ENCODE results near the gene PADI4. TPM values are rescaled to one million over a fixed set of nuclear protein-coding genes. Genes with fewer than 3 reads are reported as not detected.
"Not testable (repeated sequence)": the region's sequence is repeated elsewhere in the genome, so short reads cannot be mapped to it uniquely, and the experiment has no call there.

The PADI4 gene
- total RNA-seq, 1 donor from 2014 or later, result 0.78 TPM

- DNase-seq (ENCODE audit: low spot score), result no peak
Measured at GRCh38 chr1:17313530-17314309, 5.7 kb downstream of the PADI4 start.

DNA sequence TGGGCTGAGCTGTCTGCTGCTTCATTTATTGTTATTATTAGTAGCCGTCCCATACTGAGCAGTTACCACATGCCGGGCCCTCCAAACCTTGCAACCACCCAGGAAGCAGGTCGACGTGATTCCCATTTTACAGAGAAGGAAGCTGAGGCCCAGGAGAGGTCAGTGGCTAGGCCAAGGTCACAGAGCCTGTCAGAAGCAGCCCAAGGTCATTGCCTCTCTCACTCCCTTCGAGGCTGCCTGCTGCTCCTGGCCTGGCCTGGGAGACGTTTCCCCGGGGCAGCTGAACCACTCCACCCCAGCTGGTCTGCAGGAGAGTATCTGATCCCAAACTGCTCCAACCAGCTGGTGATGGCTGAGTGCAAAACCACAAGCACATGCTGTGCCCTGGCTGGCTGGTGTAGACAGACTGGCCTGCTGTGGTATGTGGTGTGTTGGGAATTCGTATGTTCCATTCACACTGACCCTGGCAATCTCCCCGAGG is 6.5 kb downstream of the PADI4 start:
- DNase-seq (ENCODE audit: low spot score), result no peak

GRCh38 chr1:17315542-17316130 is 7.6 kb downstream of the PADI4 start:
- no peak for DNase-seq (ENCODE audit: low spot score)

GRCh38 chr1:17316704-17317103 is 8.7 kb downstream of the PADI4 start:
- DNase-seq (ENCODE audit: low spot score), result no peak

GRCh38 chr1:17318262-17318661 is 10.3 kb downstream of the PADI4 start:
- no peak for DNase-seq (ENCODE audit: low spot score)

DNA sequence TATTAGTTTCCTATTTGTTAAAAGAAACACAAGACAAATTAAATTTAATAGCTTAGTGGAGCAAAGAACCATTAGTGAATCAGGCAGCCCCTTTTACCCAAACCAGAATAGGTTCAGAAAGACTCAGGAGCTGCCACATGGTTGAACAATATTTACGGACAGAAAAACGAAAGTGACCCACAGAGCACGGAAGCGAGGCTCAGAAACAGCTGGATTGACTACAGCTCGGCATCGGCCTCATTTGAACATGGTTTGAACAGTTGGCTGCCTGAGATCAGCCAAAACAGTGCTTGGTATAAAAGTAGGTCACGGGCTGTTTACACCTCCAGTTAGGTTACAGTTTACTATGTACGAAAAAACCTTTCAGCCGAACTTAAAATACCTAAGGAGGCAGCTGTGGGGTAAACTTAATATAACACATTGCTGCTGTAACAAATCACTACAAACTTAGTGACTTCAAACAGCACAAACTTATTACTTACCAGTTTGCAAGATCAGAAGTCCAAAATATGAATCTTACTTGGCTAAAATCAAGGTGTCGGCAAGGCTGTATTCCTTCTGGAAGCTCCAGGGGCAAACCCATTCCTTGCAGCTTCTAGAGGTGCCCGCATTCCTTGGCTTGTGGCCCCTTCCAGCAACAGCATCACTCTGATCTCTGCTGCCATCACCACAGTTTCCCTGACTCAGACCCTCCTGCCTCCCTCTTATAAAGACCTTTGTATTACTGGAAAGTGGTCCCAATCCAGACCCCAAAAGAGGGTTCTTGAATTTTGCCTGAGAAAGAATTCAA is 11.8 kb downstream of the PADI4 start:
- DNase-seq (ENCODE audit: low spot score), result no peak

GRCh38 chr1:17321857-17322390 is 13.9 kb downstream of the PADI4 start:
- DNase-seq (ENCODE audit: low spot score), result not testable (repeated sequence)

GRCh38 chr1:17328855-17329254 is 20.9 kb downstream of the PADI4 start:
- DNase-seq (ENCODE audit: low spot score), result no peak

DNA sequence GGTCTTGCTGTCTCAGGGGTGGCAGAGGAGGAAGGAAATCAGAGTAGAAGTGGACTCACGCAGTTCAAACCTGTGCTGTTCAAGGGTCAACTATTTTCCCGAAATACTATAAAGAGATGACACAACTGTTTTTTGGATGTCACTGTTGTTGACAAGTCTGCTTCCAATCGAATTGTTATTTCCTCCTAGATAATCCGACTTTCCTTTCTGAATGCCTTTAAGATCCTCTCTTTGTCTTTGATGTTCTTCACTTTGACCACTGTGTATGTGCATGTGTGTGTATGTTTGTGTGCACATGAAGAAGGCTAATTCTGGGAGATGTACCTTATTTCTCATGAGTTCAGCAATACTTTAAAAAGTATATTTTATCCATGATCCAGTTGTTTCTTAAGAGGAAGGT is 21.6 kb downstream of the PADI4 start:
- no peak for DNase-seq (ENCODE audit: low spot score)

GRCh38 chr1:17330856-17331255 is 22.9 kb downstream of the PADI4 start:
- DNase-seq (ENCODE audit: low spot score), result no peak

- DNase-seq (ENCODE audit: low spot score), result no peak
Measured at GRCh38 chr1:17333081-17333480, 25.1 kb downstream of the PADI4 start.

DNA sequence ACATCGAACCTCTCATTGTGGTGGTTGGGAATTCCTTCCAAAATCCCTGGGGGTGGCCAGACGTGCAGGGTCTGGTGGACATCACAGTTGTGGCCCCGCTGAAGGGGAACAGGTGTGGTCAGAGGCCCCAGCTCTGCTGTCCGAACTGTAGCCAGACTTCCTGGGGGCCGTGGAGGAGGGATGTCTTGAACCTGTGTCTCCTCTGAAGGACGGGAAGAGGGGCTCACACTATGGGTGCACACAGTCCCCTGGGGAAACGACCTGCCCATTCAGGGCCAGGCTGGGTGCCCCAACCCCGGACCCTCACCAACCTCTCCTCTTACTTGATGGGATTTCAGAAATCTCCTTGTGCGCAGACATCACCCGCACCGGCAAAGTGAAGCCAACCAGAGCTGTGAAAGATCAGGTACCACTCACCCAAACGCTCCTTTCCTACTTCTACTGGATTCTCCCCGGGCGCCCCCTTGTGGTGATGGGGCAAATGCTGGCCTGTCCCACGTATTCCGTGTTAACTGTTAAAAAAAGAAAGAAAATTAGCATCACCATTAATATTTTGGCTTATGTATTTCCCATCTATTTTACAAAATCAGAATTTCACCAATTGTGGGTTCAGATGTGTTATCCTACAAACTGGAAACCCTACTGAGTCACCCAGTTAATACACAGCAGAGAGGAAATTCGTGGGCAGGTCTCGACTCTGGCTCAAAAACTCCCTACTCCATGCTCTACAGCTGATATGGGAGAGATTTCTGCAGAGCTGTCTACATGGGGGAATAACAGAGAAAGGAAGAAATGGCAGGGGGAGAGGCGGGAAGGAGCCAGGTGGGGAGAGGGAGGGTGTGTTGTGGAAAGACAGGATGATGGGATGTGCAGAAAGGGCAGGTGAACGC is 28.1 kb downstream of the PADI4 start:
- peak; percentile 51 for DNase-seq (ENCODE audit: low spot score)

- no peak for DNase-seq (ENCODE audit: low spot score)
Measured at GRCh38 chr1:17338706-17339493, 30.9 kb downstream of the PADI4 start.

- no peak for DNase-seq (ENCODE audit: low spot score)
Measured at GRCh38 chr1:17339521-17339920, 31.5 kb downstream of the PADI4 start.

GRCh38 chr1:17340358-17340757 is 32.4 kb downstream of the PADI4 start:
- no peak for DNase-seq (ENCODE audit: low spot score)

- no peak for DNase-seq (ENCODE audit: low spot score)
Measured at GRCh38 chr1:17342014-17342441, 34.0 kb downstream of the PADI4 start.

- DNase-seq (ENCODE audit: low spot score), result not testable (repeated sequence)
Measured at GRCh38 chr1:17345506-17345905, 37.5 kb downstream of the PADI4 start.

- no peak for DNase-seq (ENCODE audit: low spot score)
Measured at GRCh38 chr1:17346046-17346789, 38.2 kb downstream of the PADI4 start.

GRCh38 chr1:17347769-17348592 is 40.0 kb downstream of the PADI4 start:
- DNase-seq (ENCODE audit: low spot score), result no peak

Data from mucosa of gallbladder (tissue), 1 donor.